Adrenal gland (tissue), 5 donors: ENCODE results near the gene DFFB.

ENCODE experiments used
- CTCF ChIP-seq, 6 experiments: fragments of 450-650 bp in 4 of 6; fragments of 200-600 bp in 2 of 6; sonication (generic) in 1 of 6; IDR thresholded peaks; 1 replicate in 5 of 6; 2 replicates in 1 of 6; pipeline versions ENCODE4 v1.5.1 to v1.8.0; 2016 to 2021; ENCODE audit warnings: antibody characterized with exemption in 6 of 6, mild to moderate bottlenecking in 2 of 6, moderate library complexity in 1 of 6
- POLR2A ChIP-seq, 2 donors: fragments of 450-650 bp; IDR thresholded peaks; one replicate each; pipeline ENCODE4 v1.6.1; 2017; ENCODE audit warnings: antibody characterized with exemption in 2 of 2, mild to moderate bottlenecking in 2 of 2, moderate library complexity in 1 of 2
- donor health status: DM: no; HTN: no; CAD: no.

GRCh38 chr1:3896396-3897000, 39.2 kb downstream of the DFFB start:
- no peak for TF ChIP-seq CTCF (IDR thresholded peaks at IDR 0.05)
- TF ChIP-seq POLR2A (IDR thresholded peaks at IDR 0.05) = no peak
